Loucy (cell line): ENCODE results near the gene RCN2.
"Not testable (repeated sequence)": the region's sequence is repeated elsewhere in the genome, so short reads cannot be mapped to it uniquely, and the experiment has no call there.

Experiments used
- CTCF ChIP-seq: fragments of 200-600 bp; sonication (generic); conservative IDR thresholded peaks from 2 replicates; pipeline ENCODE4 v1.5.1; 2014; ENCODE audit warnings: mild to moderate bottlenecking, antibody characterized with exemption, low read length
- EZH2phosphoT487 ChIP-seq: fragments of 200-600 bp; IDR thresholded peaks from 2 replicates; pipeline ENCODE4 v1.6.1; 2018; ENCODE audit warnings: antibody characterized with exemption, mild to moderate bottlenecking, moderate library complexity, borderline replicate concordance

DNA sequence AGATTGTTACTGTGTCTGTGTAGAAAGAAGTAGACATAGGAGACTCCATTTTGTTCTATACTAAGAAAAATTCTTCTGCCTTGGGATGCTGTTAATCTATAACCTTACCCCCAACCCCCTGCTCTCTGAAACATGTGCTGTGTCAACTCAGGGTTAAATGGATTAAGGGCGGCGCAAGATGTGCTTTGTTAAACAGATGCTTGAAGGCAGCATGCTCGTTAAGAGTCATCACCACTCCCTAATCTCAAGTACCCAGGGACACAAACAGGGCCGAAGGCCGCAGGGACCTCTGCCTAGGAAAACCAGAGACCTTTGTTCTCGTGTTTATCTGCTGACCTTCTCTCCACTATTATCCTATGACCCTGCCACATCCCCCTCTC, 31.6 kb upstream of the RCN2 start:
- not testable (repeated sequence) for TF ChIP-seq CTCF, EZH2phosphoT487
